HepG2 (cell line): ENCODE measurements around the gene CNDP1. TPM values are rescaled to one million over a fixed set of nuclear protein-coding genes. Genes with fewer than 3 reads are reported as not detected.

ENCODE experiments used
- DPF2 ChIP-seq: sonication (generic); formaldehyde crosslinking; IDR thresholded peaks from 2 replicates; pipeline ENCODE4 v1.4.0; 2020; ENCODE audit warnings: mild to moderate bottlenecking, low read depth, missing genetic modification reagents, borderline replicate concordance
- FOXJ3 ChIP-seq: sonication (generic); formaldehyde crosslinking; IDR thresholded peaks from 2 replicates; pipeline ENCODE4 v1.4.0; 2020; ENCODE audit warnings: missing genetic modification reagents, mild to moderate bottlenecking, borderline replicate concordance
- JUND ChIP-seq: sonication (generic); formaldehyde crosslinking; IDR thresholded peaks from 2 replicates; pipeline ENCODE4 v1.8.0; 2022; ENCODE audit warnings: mild to moderate bottlenecking, missing genetic modification reagents
- KDM1A ChIP-seq: IDR thresholded peaks from 2 replicates; pipeline ENCODE4 v1.6.1; 2016; ENCODE audit warnings: missing compliant biosample characterization
- KLF16 ChIP-seq, 2 experiments: sonication (generic) in 1 of 2; formaldehyde crosslinking in 1 of 2; IDR thresholded peaks; 2 replicates each; pipeline versions ENCODE4 v1.6.1 to v1.8.0; 2016 to 2023; ENCODE audit warnings: missing genetic modification reagents in 2 of 2, missing compliant biosample characterization in 1 of 2
- MTA1 ChIP-seq: sonication (generic); formaldehyde crosslinking; IDR thresholded peaks from 2 replicates; pipeline ENCODE4 v1.4.0; 2020; ENCODE audit warnings: missing genetic modification reagents, mild to moderate bottlenecking, borderline replicate concordance
- NFKBIZ ChIP-seq: IDR thresholded peaks from 2 replicates; pipeline ENCODE4 v1.6.1; 2018; ENCODE audit warnings: missing genetic modification reagents, missing compliant biosample characterization
- NFRKB ChIP-seq: fragments of 450-650 bp; IDR thresholded peaks from 2 replicates; pipeline ENCODE4 v1.6.1; 2017
- RFXAP ChIP-seq: sonication (generic); formaldehyde crosslinking; IDR thresholded peaks from 2 replicates; pipeline ENCODE4 v1.4.0; 2020; ENCODE audit warnings: missing genetic modification reagents, borderline replicate concordance
- SNAI1 ChIP-seq: sonication (generic); formaldehyde crosslinking; IDR thresholded peaks from 2 replicates; pipeline ENCODE4 v1.5.0; 2020; ENCODE audit warnings: mild to moderate bottlenecking, missing genetic modification reagents, borderline replicate concordance
- STAT5B ChIP-seq: sonication (generic); formaldehyde crosslinking; IDR thresholded peaks from 2 replicates; pipeline ENCODE4 v1.4.0; 2020; ENCODE audit warnings: missing genetic modification reagents
- ZBTB3 ChIP-seq: sonication (generic); formaldehyde crosslinking; IDR thresholded peaks from 2 replicates; pipeline ENCODE4 v1.4.0; 2020; ENCODE audit warnings: low read depth, mild to moderate bottlenecking, moderate library complexity, missing genetic modification reagents, borderline replicate concordance
- ZFP1 ChIP-seq: IDR thresholded peaks from 2 replicates; pipeline ENCODE4 v1.6.1; 2016
- ZNF33B ChIP-seq: sonication (generic); formaldehyde crosslinking; IDR thresholded peaks from 2 replicates; pipeline ENCODE4 v1.5.1; 2020; ENCODE audit warnings: mild to moderate bottlenecking, missing genetic modification reagents
- ZNF572 ChIP-seq: sonication (generic); formaldehyde crosslinking; IDR thresholded peaks from 2 replicates; pipeline ENCODE4 v1.5.1; 2020; ENCODE audit warnings: mild to moderate bottlenecking, missing genetic modification reagents
- ZNF788 ChIP-seq: sonication (generic); formaldehyde crosslinking; IDR thresholded peaks from 2 replicates; pipeline ENCODE4 v1.5.0; 2020; ENCODE audit warnings: mild to moderate bottlenecking, missing genetic modification reagents, borderline replicate concordance
- polyA plus RNA-seq, 8 experiments: library from polyadenylated mRNA; depleted of rRNA in 3 of 8; stranded (reverse) in 7 of 8; unstranded in 1 of 8; fragments of >200 nt; fragmentation: Illumina TruSeq in 4 of 8; extraction: Trizol in 4 of 8; gene quantifications; 2 replicates each; pipeline versions ENCODE4 v1.2.1 to v1.2.3, GENCODE V29; 2011 to 2016; ENCODE audit warnings: low read depth in 4 of 8, missing spikeins in 1 of 8, mixed read lengths in 1 of 8; ENCODE audit not compliant: insufficient read depth in 1 of 8
- total RNA-seq, 5 experiments: library from RNA; depleted of rRNA; stranded (reverse); fragments of >200 nt; fragmentation: Illumina TruSeq; extraction: Trizol; gene quantifications; 2 replicates each; pipeline ENCODE4 v1.2.3, GENCODE V29; 2016; ENCODE audit warnings: low read depth in 1 of 5
- TF ChIP-seq, protein P1 (sequence below): sonication (generic); formaldehyde crosslinking; IDR thresholded peaks from 2 replicates; pipeline ENCODE4 v1.5.1; 2020; ENCODE audit warnings: missing genetic modification reagents, mild to moderate bottlenecking, borderline replicate concordance
- TF ChIP-seq, protein P2 (sequence below): IDR thresholded peaks from 2 replicates; pipeline ENCODE4 v1.6.1; 2016; ENCODE audit warnings: mild to moderate bottlenecking
- TF ChIP-seq, protein P3 (sequence below), 2 experiments: IDR thresholded peaks; 2 replicates each; pipeline ENCODE4 v1.6.1; 2011 to 2012; ENCODE audit warnings: low read length in 2 of 2, borderline replicate concordance in 1 of 2, low read depth in 1 of 2, mild to moderate bottlenecking in 1 of 2, moderate library complexity in 1 of 2
- TF ChIP-seq, protein P4 (sequence below): sonication (generic); formaldehyde crosslinking; conservative IDR thresholded peaks from 2 replicates; pipeline ENCODE4 v1.5.0; 2020; ENCODE audit warnings: missing genetic modification reagents

Gene CNDP1
- total and polyA plus RNA-seq, 2 of the 13 experiments (the other 11 are each of a cell fraction or from before 2014, with no cell fraction given): 0.01 TPM; not detected in 1

DNA sequence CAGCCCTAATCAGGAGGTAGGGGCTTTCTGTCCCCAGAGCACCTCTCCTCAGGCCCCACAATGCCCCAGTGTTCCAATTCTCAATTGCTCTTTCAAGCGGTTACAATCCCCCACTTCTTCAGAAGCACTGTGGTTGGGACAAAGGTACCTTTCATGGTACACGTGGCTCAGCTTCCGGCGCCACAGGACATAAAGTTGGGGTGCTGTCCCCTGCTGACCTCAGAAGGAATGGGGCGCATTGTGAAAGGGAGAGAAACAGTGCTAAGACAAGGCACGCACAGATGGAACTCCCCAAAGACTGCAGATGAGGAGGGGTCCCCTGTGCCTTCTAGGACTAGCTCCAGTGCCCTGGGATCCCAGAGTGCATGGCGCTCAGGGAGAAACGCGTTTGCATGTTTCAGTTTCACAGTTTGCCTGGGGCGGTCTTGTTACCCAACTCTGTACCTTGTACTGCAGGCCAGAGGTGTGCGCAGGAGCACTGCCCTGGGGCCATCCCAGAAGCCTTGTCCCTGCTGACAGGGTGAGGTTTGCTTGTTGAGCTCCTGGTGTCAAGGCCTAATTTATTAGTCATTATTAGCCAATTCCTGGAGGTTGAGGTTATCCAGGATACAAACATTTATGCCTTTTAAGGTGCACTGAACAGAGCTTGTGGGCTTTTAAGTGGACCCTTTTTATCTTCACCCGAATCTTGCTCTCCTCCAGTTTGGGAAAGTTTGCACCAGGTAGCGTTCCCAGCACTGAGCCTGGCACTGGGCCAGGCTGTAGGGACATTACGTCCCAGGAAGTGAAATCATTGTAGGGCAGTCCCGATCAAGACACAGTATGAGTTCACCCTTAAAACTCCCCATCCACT is 7.6 kb downstream of the CNDP1 start (continued):
- TF ChIP-seq ZBTB3 (CRISPR knock-in tag) (no peak), SNAI1 (no peak; the same call in 1 of the 2 replicates), NFRKB (no peak), ZNF572 (CRISPR knock-in tag) (no peak), DPF2 (CRISPR knock-in tag) (peak; percentile 96), RFXAP (peak; percentile 79; the same call in 1 of the 2 replicates), ZFP1 (peak; percentile 43; the same call in 1 of the 2 replicates), ZNF33B (CRISPR knock-in tag) (0 out of 2 replicates have a peak, but pooled peaks have one; percentile 63), MTA1 (peak; percentile 92; the same call in 1 of the 2 replicates), NFKBIZ (CRISPR knock-in tag) (no peak; the same call in 1 of the 2 replicates), KDM1A (CRISPR knock-in tag) (no peak), ZNF788 (peak; percentile 92), STAT5B (no peak), FOXJ3 (CRISPR knock-in tag) (peak; percentile 85), KLF16 (CRISPR knock-in tag; IDR thresholded peaks at IDR 0.05) (peak in 1 of 2 experiments; percentile 65; a peak in 1 of 4 replicates), JUND (CRISPR knock-in tag) (0 out of 2 replicates have a peak, but pooled peaks have one; percentile 46)
- TF ChIP-seq, protein P1, sequence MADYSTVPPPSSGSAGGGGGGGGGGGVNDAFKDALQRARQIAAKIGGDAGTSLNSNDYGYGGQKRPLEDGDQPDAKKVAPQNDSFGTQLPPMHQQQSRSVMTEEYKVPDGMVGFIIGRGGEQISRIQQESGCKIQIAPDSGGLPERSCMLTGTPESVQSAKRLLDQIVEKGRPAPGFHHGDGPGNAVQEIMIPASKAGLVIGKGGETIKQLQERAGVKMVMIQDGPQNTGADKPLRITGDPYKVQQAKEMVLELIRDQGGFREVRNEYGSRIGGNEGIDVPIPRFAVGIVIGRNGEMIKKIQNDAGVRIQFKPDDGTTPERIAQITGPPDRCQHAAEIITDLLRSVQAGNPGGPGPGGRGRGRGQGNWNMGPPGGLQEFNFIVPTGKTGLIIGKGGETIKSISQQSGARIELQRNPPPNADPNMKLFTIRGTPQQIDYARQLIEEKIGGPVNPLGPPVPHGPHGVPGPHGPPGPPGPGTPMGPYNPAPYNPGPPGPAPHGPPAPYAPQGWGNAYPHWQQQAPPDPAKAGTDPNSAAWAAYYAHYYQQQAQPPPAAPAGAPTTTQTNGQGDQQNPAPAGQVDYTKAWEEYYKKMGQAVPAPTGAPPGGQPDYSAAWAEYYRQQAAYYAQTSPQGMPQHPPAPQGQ (CRISPR knock-in tag): no peak
- TF ChIP-seq, protein P2, sequence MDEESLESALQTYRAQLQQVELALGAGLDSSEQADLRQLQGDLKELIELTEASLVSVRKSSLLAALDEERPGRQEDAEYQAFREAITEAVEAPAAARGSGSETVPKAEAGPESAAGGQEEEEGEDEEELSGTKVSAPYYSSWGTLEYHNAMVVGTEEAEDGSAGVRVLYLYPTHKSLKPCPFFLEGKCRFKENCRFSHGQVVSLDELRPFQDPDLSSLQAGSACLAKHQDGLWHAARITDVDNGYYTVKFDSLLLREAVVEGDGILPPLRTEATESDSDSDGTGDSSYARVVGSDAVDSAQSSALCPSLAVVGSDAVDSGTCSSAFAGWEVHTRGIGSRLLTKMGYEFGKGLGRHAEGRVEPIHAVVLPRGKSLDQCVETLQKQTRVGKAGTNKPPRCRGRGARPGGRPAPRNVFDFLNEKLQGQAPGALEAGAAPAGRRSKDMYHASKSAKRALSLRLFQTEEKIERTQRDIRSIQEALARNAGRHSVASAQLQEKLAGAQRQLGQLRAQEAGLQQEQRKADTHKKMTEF (CRISPR knock-in tag): peak; percentile 76
- TF ChIP-seq, protein P3, sequence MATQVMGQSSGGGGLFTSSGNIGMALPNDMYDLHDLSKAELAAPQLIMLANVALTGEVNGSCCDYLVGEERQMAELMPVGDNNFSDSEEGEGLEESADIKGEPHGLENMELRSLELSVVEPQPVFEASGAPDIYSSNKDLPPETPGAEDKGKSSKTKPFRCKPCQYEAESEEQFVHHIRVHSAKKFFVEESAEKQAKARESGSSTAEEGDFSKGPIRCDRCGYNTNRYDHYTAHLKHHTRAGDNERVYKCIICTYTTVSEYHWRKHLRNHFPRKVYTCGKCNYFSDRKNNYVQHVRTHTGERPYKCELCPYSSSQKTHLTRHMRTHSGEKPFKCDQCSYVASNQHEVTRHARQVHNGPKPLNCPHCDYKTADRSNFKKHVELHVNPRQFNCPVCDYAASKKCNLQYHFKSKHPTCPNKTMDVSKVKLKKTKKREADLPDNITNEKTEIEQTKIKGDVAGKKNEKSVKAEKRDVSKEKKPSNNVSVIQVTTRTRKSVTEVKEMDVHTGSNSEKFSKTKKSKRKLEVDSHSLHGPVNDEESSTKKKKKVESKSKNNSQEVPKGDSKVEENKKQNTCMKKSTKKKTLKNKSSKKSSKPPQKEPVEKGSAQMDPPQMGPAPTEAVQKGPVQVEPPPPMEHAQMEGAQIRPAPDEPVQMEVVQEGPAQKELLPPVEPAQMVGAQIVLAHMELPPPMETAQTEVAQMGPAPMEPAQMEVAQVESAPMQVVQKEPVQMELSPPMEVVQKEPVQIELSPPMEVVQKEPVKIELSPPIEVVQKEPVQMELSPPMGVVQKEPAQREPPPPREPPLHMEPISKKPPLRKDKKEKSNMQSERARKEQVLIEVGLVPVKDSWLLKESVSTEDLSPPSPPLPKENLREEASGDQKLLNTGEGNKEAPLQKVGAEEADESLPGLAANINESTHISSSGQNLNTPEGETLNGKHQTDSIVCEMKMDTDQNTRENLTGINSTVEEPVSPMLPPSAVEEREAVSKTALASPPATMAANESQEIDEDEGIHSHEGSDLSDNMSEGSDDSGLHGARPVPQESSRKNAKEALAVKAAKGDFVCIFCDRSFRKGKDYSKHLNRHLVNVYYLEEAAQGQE (IDR thresholded peaks at IDR 0.05; ENCODE audit: borderline replicate concordance in 1 of 2, low read depth in 1 of 2, low read length in 2 of 2): peak in 1 of 2 experiments; percentile 66; a peak in 2 of 4 replicates
- TF ChIP-seq, protein P4, sequence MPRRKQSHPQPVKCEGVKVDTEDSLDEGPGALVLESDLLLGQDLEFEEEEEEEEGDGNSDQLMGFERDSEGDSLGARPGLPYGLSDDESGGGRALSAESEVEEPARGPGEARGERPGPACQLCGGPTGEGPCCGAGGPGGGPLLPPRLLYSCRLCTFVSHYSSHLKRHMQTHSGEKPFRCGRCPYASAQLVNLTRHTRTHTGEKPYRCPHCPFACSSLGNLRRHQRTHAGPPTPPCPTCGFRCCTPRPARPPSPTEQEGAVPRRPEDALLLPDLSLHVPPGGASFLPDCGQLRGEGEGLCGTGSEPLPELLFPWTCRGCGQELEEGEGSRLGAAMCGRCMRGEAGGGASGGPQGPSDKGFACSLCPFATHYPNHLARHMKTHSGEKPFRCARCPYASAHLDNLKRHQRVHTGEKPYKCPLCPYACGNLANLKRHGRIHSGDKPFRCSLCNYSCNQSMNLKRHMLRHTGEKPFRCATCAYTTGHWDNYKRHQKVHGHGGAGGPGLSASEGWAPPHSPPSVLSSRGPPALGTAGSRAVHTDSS (CRISPR knock-in tag): no peak
